Vagina (tissue), 2 donors: ENCODE measurements around the gene TMEM139. TPM values are rescaled to one million over a fixed set of nuclear protein-coding genes. Genes with fewer than 3 reads are reported as not detected.

ENCODE experiments used
- DNase-seq, 2 donors: peaks; one replicate each; pipeline ENCODE4 v3.0.0-alpha.2; 2017; ENCODE audit errors: extremely low spot score in 2 of 2
- H3K27ac ChIP-seq: fragments of 200-600 bp; sonication (generic); one replicate; pipeline ENCODE4 v1.5.1; 2019
- H3K27me3 ChIP-seq: fragments of 200-600 bp; sonication (generic); one replicate; pipeline ENCODE4 v1.5.1; 2019
- H3K36me3 ChIP-seq, 2 donors: fragments of 200-600 bp; sonication (generic); one replicate each; pipeline ENCODE4 v1.5.1; 2017 to 2019
- H3K4me1 ChIP-seq: fragments of 200-600 bp; sonication (generic); one replicate; pipeline ENCODE4 v1.5.1; 2019
- H3K4me3 ChIP-seq, 2 donors: fragments of 200-600 bp; sonication (generic); 1 replicate in 1 of 2; 2 replicates in 1 of 2; pipeline ENCODE4 v1.5.1; 2016 to 2019
- H3K9me3 ChIP-seq: fragments of 200-600 bp; sonication (generic); one replicate; pipeline ENCODE4 v1.5.1; 2019
- CTCF ChIP-seq, 3 experiments: fragments of 450-650 bp in 2 of 3; fragments of 200-600 bp in 1 of 3; sonication (generic) in 1 of 3; IDR thresholded peaks; one replicate each; pipeline ENCODE4 v1.5.1; 2017 to 2019; ENCODE audit warnings: antibody characterized with exemption in 3 of 3, mild to moderate bottlenecking in 2 of 3, moderate library complexity in 2 of 3
- POLR2A ChIP-seq, 2 donors: fragments of 450-650 bp; IDR thresholded peaks; one replicate each; pipeline ENCODE4 v1.6.1; 2017; ENCODE audit warnings: antibody characterized with exemption in 2 of 2, mild to moderate bottlenecking in 2 of 2, moderate library complexity in 2 of 2
- POLR2AphosphoS5 ChIP-seq, 2 donors: sonication (generic); formaldehyde crosslinking; IDR thresholded peaks; one replicate each; pipeline ENCODE4 v1.9.0; 2017; ENCODE audit warnings: antibody characterized with exemption in 2 of 2, mild to moderate bottlenecking in 2 of 2, low read depth in 1 of 2; ENCODE audit not compliant: insufficient read depth in 1 of 2
- intact Hi-C: fragments of 100-400 bp; cut with DNase I; formaldehyde crosslinking; loops from one replicate; pipeline ENCODE4 v1.15.1; 2023
- total RNA-seq: library from RNA; depleted of rRNA; stranded (reverse); fragments of >200 nt; gene quantifications from one replicate; pipeline ENCODE4 v1.2.3, GENCODE V29; 2016

Gene TMEM139
- total RNA-seq, 1 donor from 2014 or later: not detected

- Histone ChIP-seq H3K27ac (no peak overlapping the region), H3K27me3 (no peaks in the 10 kb centered on the region), H3K9me3 (no peaks in the 10 kb centered on the region), H3K4me3 (no peak overlapping the region), H3K36me3 (no peaks in the 10 kb centered on the region), H3K4me1 (no peaks in the 10 kb centered on the region)
- intact Hi-C loops: no loop called here
- TF ChIP-seq POLR2A (IDR thresholded peaks at IDR 0.05): no peak
- TF ChIP-seq POLR2AphosphoS5 (IDR thresholded peaks at IDR 0.05; ENCODE audit: insufficient read depth in 1 of 2, low read depth in 1 of 2): no peak
- no peak for TF ChIP-seq CTCF (IDR thresholded peaks at IDR 0.05)
- DNase-seq: no peak
Measured at GRCh38 chr7:143250822-143251221, 33.9 kb upstream of the TMEM139 start.

- H3K4me3 ChIP-seq: no peak overlapping the region
- no peak for TF ChIP-seq POLR2AphosphoS5 (IDR thresholded peaks at IDR 0.05; ENCODE audit: insufficient read depth in 1 of 2, low read depth in 1 of 2)
- H3K4me1 ChIP-seq: no peaks in the 10 kb centered on the region
- H3K36me3 ChIP-seq: no peaks in the 10 kb centered on the region
- no peaks in the 10 kb centered on the region for H3K27me3 ChIP-seq
- no peaks in the 10 kb centered on the region for H3K9me3 ChIP-seq
- intact Hi-C loops: no loop called here
- no peak overlapping the region for H3K27ac ChIP-seq
- DNase-seq: no peak
Measured at GRCh38 chr7:143252006-143252405, 32.8 kb upstream of the TMEM139 start.

- DNase-seq: no peak
- Histone ChIP-seq H3K36me3 (no peaks in the 10 kb centered on the region), H3K4me1 (no peaks in the 10 kb centered on the region), H3K27ac (no peak overlapping the region), H3K9me3 (no peaks in the 10 kb centered on the region), H3K4me3 (no peak overlapping the region), H3K27me3 (no peaks in the 10 kb centered on the region)
- intact Hi-C loops: no loop called here
- TF ChIP-seq CTCF (IDR thresholded peaks at IDR 0.05) (no peak), POLR2AphosphoS5 (IDR thresholded peaks at IDR 0.05; ENCODE audit: insufficient read depth in 1 of 2, low read depth in 1 of 2) (no peak), POLR2A (IDR thresholded peaks at IDR 0.05) (no peak)
Measured at GRCh38 chr7:143255564-143255963, 29.2 kb upstream of the TMEM139 start.

- Histone ChIP-seq H3K9me3 (no peaks in the 10 kb centered on the region), H3K27me3 (no peaks in the 10 kb centered on the region), H3K4me1 (no peaks in the 10 kb centered on the region), H3K27ac (no peak overlapping the region), H3K4me3 (no peak overlapping the region), H3K36me3 (no peaks in the 10 kb centered on the region)
- TF ChIP-seq CTCF (IDR thresholded peaks at IDR 0.05) (no peak), POLR2AphosphoS5 (IDR thresholded peaks at IDR 0.05; ENCODE audit: insufficient read depth in 1 of 2, low read depth in 1 of 2) (no peak), POLR2A (IDR thresholded peaks at IDR 0.05) (no peak)
- no peak for DNase-seq
- intact Hi-C loops: no loop called here
Measured at GRCh38 chr7:143256325-143256724, 28.4 kb upstream of the TMEM139 start.

GRCh38 chr7:143256932-143257331, 27.8 kb upstream of the TMEM139 start:
- H3K4me3 ChIP-seq: no peak overlapping the region
- H3K9me3 ChIP-seq: no peaks in the 10 kb centered on the region
- no peaks in the 10 kb centered on the region for H3K27me3 ChIP-seq
- no peak for DNase-seq
- TF ChIP-seq CTCF (IDR thresholded peaks at IDR 0.05): no peak
- H3K27ac ChIP-seq: no peak overlapping the region
- H3K36me3 ChIP-seq: no peaks in the 10 kb centered on the region
- H3K4me1 ChIP-seq: no peaks in the 10 kb centered on the region
- intact Hi-C loops: no loop called here

- intact Hi-C loops: no loop called here
- no peaks in the 10 kb centered on the region for H3K36me3 ChIP-seq
- H3K9me3 ChIP-seq: no peaks in the 10 kb centered on the region
- TF ChIP-seq POLR2A (IDR thresholded peaks at IDR 0.05) (no peak), CTCF (IDR thresholded peaks at IDR 0.05) (no peak), POLR2AphosphoS5 (IDR thresholded peaks at IDR 0.05; ENCODE audit: insufficient read depth in 1 of 2, low read depth in 1 of 2) (no peak)
- no peaks in the 10 kb centered on the region for H3K27me3 ChIP-seq
- no peak for DNase-seq
- no peak overlapping the region for H3K4me3 ChIP-seq
- no peak overlapping the region for H3K27ac ChIP-seq
- peaks cover under 1% of the 10 kb centered on the region for H3K4me1 ChIP-seq
Measured at GRCh38 chr7:143257501-143257900, 27.3 kb upstream of the TMEM139 start.
